Right atrium auricular region (tissue), 2 donors: ENCODE measurements around the gene ARID3A. TPM values are rescaled to one million over a fixed set of nuclear protein-coding genes. Genes with fewer than 3 reads are reported as not detected.

Experiments
- DNase-seq: peaks from one replicate; pipeline ENCODE4 v3.0.0-alpha.2; 2019; ENCODE audit warnings: low spot score
- H3K27ac ChIP-seq, 2 donors: fragments of 200-600 bp; sonication (generic); 1 replicate in 1 of 2; 2 replicates in 1 of 2; pipeline ENCODE4 v1.5.1; 2016 to 2019
- H3K27me3 ChIP-seq, 2 donors: fragments of 200-600 bp; sonication (generic); one replicate each; pipeline versions ENCODE4 v1.5.1 to v1.6.0; 2017 to 2019
- H3K36me3 ChIP-seq: fragments of 200-600 bp; sonication (generic); one replicate; pipeline ENCODE4 v1.5.1; 2016
- H3K4me1 ChIP-seq, 2 donors: fragments of 200-600 bp; sonication (generic); one replicate each; pipeline versions ENCODE4 v1.5.1 to v1.6.0; 2017 to 2019
- H3K4me3 ChIP-seq, 2 donors: fragments of 200-600 bp; sonication (generic); 1 replicate in 1 of 2; 2 replicates in 1 of 2; pipeline ENCODE4 v1.5.1; 2017 to 2019; ENCODE audit warnings: mild to moderate bottlenecking in 1 of 2, moderate library complexity in 1 of 2
- H3K9me3 ChIP-seq, 2 donors: fragments of 200-600 bp; sonication (generic); one replicate each; pipeline ENCODE4 v1.5.1; 2019
- total RNA-seq, 2 donors: library from RNA; depleted of rRNA; stranded (reverse); fragments of >200 nt; gene quantifications; one replicate each; pipeline ENCODE4 v1.1.0, GENCODE V29; 2016
- TF ChIP-seq, protein P1 (sequence below), 2 donors: fragments of 200-600 bp; sonication (generic); IDR thresholded peaks; one replicate each; pipeline ENCODE4 v1.5.1; 2019; ENCODE audit warnings: antibody characterized with exemption in 2 of 2

Gene ARID3A
- total RNA-seq, 2 donors from 2014 or later, result 1.7 to 3.4 TPM

DNA sequence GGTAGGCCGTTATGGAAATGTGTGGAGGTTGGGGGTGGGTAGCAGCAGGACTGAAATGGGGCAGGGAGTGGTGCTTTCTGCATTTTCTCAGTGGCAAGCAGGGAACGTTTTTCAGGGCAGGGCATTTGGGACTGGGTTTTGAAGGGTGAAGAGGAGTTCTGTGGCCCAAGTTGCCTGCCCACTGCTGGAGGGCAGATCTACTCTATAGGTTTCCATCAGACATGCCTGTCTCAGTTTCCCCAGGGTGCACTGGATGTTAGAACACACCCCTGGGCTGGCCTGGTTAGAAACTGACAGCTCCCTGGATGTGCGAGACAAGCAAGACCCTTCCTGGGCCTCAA, 73.5 kb downstream of the ARID3A start:
- peaks cover 3% of the 10 kb centered on the region for H3K36me3 ChIP-seq
- H3K4me1 ChIP-seq, result peaks cover 0 to 28% of the 10 kb centered on the region in 2 donors
- no peak overlapping the region for H3K4me3 ChIP-seq
- TF ChIP-seq, protein P1, sequence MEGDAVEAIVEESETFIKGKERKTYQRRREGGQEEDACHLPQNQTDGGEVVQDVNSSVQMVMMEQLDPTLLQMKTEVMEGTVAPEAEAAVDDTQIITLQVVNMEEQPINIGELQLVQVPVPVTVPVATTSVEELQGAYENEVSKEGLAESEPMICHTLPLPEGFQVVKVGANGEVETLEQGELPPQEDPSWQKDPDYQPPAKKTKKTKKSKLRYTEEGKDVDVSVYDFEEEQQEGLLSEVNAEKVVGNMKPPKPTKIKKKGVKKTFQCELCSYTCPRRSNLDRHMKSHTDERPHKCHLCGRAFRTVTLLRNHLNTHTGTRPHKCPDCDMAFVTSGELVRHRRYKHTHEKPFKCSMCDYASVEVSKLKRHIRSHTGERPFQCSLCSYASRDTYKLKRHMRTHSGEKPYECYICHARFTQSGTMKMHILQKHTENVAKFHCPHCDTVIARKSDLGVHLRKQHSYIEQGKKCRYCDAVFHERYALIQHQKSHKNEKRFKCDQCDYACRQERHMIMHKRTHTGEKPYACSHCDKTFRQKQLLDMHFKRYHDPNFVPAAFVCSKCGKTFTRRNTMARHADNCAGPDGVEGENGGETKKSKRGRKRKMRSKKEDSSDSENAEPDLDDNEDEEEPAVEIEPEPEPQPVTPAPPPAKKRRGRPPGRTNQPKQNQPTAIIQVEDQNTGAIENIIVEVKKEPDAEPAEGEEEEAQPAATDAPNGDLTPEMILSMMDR (IDR thresholded peaks at IDR 0.05), result no peak
- DNase-seq, result no peak
- peaks cover 3 to 29% of the 10 kb centered on the region in 2 donors for H3K27me3 ChIP-seq
- H3K9me3 ChIP-seq, result no peaks in the 10 kb centered on the region
- no peak overlapping the region for H3K27ac ChIP-seq

DNA sequence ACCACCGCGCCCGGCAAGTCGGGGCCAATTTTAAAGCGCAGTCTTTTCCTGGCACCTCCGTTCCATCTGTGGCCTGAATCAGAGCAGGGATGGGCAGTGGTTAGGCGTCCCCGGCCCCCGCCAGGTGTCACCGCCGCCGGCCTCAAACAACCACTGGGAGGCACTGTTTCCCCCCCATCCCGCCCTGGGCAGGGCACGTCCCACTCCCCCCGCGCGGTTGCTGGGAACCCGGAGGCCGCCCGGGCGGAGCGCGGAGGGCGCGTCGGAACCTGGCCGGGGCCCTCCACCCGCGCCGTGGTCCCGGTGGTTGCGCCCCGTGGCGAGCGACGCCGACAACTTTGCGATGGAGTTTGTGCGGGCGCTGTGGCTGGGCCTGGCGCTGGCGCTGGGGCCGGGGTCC, 74.3 kb downstream of the ARID3A start, which contains the start of gene GRIN3B:
Gene GRIN3B, plus strand, starts transcription at position 325 of the 400 bp plus-strand sequence. Its CDS starts 19 bp downstream, at position 344.
- no peak for DNase-seq
- Histone ChIP-seq H3K27me3 (peaks cover 3 to 29% of the 10 kb centered on the region in 2 donors), H3K9me3 (no peaks in the 10 kb centered on the region), H3K4me3 (peak within 1 kb of the TSS in 1 of 2 donors; percentile 32), H3K36me3 (no peaks in the 10 kb centered on the region), H3K27ac (no peak within 1 kb of the TSS), H3K4me1 (peaks cover 0 to 28% of the 10 kb centered on the region in 2 donors)
- TF ChIP-seq, protein P1 (IDR thresholded peaks at IDR 0.05), result peak in 1 of 2 donors; percentile 58

DNA sequence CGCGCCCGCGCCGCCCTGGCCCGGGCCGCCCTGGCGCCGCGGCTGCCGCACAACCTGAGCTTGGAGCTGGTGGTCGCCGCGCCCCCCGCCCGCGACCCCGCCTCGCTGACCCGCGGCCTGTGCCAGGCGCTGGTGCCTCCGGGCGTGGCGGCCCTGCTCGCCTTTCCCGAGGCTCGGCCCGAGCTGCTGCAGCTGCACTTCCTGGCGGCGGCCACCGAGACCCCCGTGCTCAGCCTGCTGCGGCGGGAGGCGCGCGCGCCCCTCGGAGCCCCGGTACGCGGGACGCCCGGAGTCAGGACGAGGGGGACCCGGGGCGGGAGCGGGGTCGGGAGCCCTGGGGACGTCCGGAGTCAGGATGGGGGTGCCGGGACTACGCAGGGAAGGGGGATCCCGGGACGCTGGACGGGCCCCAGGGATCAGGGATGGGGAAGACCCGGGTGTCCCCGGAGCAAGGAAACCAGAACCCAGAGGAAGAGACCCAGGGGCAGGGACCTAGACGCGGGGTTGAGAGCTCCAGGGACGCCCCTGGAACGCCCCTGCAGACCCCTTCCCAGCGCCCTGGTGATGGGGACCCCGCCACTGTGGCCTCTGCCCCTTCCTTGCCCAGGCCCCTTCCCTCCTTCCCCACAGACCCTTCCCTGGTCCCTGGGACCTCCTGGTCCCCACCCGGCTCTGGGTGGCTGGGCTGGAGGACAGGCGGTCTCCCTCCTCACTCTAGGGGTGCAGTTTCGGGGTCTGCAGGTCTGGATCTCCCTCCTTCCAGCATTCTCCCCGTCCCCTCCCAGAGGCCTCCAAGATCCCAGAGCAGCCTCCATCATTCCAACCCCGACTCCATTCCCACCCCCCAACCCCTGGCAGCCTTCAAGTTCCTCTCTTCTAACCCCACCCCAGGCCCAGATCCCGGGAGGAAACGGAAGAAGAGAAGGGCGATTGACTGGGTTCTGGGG, 75.0 kb downstream of the ARID3A start:
- Histone ChIP-seq H3K36me3 (no peaks in the 10 kb centered on the region), H3K27me3 (peaks cover 3 to 29% of the 10 kb centered on the region in 2 donors), H3K27ac (no peak overlapping the region), H3K4me3 (peak overlapping the region in 1 of 2 donors; percentile 19), H3K9me3 (no peaks in the 10 kb centered on the region), H3K4me1 (peaks cover 0 to 26% of the 10 kb centered on the region in 2 donors)
- no peak for DNase-seq
- TF ChIP-seq, protein P1 (IDR thresholded peaks at IDR 0.05), result no peak

DNA sequence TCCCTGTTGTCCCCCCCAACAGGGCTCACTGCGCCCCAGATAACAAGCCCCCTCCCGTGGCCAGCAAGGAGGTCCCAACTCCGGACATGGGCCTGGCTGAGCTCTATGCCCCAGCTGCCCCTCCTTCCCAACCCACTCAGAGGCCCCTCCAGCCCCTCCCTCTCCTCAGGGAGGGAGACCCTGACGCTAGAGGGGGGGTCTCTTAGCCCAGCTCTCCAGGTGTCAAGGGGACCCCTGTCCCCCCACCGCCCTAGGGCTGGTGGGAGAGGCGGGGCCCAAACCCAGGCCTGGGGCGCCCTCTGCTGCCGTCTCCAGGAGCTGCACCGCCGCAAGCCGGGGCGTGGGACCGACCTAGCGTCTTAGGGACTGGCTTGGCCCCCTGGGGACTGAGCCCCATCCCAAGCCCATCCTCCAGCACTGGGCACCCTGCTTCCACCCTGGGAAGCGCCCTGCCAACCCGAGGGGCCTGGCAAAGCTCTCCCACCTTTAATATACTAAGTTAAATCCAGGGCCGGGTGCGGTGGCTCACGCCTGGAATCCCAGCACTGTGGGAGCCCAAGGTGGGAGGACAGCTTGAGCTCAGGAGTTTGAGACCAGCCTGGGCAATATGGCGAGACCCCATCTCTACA, 75.8 kb downstream of the ARID3A start:
- H3K27ac ChIP-seq, result no peak overlapping the region
- peaks cover 0 to 18% of the 10 kb centered on the region in 2 donors for H3K4me1 ChIP-seq
- H3K27me3 ChIP-seq, result peaks cover 3 to 29% of the 10 kb centered on the region in 2 donors
- no peaks in the 10 kb centered on the region for H3K36me3 ChIP-seq
- TF ChIP-seq, protein P1 (IDR thresholded peaks at IDR 0.05), result peak; percentile 86 to 93
- no peak overlapping the region for H3K4me3 ChIP-seq
- no peak for DNase-seq
- no peaks in the 10 kb centered on the region for H3K9me3 ChIP-seq

DNA sequence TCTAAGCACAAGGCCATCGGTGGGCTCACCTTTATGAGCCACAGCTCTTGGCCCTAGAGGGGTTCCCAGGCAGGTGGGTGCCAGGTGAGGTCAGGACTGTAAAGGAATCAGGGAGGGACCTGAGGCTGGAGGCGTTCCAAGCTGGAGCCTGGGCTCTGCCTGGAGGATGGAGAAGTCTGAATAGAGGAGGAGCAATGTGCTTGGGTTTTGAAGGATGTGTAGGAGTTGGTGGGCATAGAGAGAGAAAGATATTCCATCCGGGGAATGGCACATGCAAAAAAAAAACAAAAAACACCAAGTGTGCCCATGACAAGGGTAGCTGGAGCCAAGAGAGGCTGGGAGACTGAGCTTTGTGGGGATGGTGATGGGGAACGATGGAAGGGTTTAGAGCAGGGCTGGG, 76.8 kb downstream of the ARID3A start:
- TF ChIP-seq, protein P1 (IDR thresholded peaks at IDR 0.05), result no peak

More for the DNA sequence above, 76.8 kb downstream of the ARID3A start:
- Histone ChIP-seq H3K27ac (no peak overlapping the region), H3K4me1 (peaks cover 0 to 18% of the 10 kb centered on the region in 2 donors), H3K36me3 (no peaks in the 10 kb centered on the region), H3K27me3 (peaks cover 3 to 28% of the 10 kb centered on the region in 2 donors), H3K9me3 (no peaks in the 10 kb centered on the region), H3K4me3 (no peak overlapping the region)
- no peak for DNase-seq
